K562 (cell line): ENCODE measurements around the gene ZSCAN2. TPM values are rescaled to one million over a fixed set of nuclear protein-coding genes. Genes with fewer than 3 reads are reported as not detected.

Experiments used
- ATF2 ChIP-seq: sonication (generic); formaldehyde crosslinking; IDR thresholded peaks from 2 replicates; pipeline ENCODE4 v1.8.1; 2022; ENCODE audit warnings: missing genetic modification reagents
- E2F6 ChIP-seq, 2 experiments: IDR thresholded peaks; 2 replicates each; pipeline ENCODE4 v1.6.1; 2011; ENCODE audit warnings: borderline replicate concordance in 1 of 2, control low read depth in 1 of 2, low read depth in 1 of 2, low read length in 1 of 2, mild to moderate bottlenecking in 1 of 2, mixed read lengths in 1 of 2, moderate library complexity in 1 of 2; ENCODE audit not compliant: insufficient read depth in 1 of 2, insufficient read length in 1 of 2, poor library complexity in 1 of 2, severe bottlenecking in 1 of 2; ENCODE audit errors: extremely low read depth in 1 of 2
- ETV1 ChIP-seq: fragments of 450-650 bp; conservative IDR thresholded peaks from 2 replicates; pipeline ENCODE4 v1.6.1; 2016; ENCODE audit warnings: missing genetic modification characterization, control low read depth, low read depth, missing compliant biosample characterization
- FOXJ2 ChIP-seq: fragments of 200-800 bp; sonication (Bioruptor generic); IDR thresholded peaks from 2 replicates; pipeline ENCODE4 v1.6.1; 2016; ENCODE audit warnings: missing genetic modification characterization, missing compliant biosample characterization
- GTF2F1 ChIP-seq: IDR thresholded peaks from 2 replicates; pipeline ENCODE4 v1.6.1; 2011; ENCODE audit warnings: low read depth, low read length, improper control_type of control experiment
- JUND ChIP-seq, 2 experiments: IDR thresholded peaks; 2 replicates in 1 of 2; 3 replicates in 1 of 2; pipeline ENCODE4 v1.6.1; 2011; ENCODE audit warnings: borderline replicate concordance in 2 of 2, low read depth in 2 of 2, low read length in 2 of 2, improper control_type of control experiment in 1 of 2, missing biosample characterization in 1 of 2, missing genetic modification characterization in 1 of 2, missing genetic modification reagents in 1 of 2
- KDM4B ChIP-seq, 2 experiments: fragments of 450-650 bp in 1 of 2; sonication (generic) in 1 of 2; IDR thresholded peaks; 2 replicates each; pipeline ENCODE4 v1.6.1; 2016 to 2017; ENCODE audit warnings: borderline replicate concordance in 2 of 2, antibody characterized with exemption in 1 of 2, low read depth in 1 of 2, mild to moderate bottlenecking in 1 of 2
- PHF8 ChIP-seq: fragments of 200-600 bp; sonication (generic); IDR thresholded peaks from 2 replicates; pipeline ENCODE4 v1.6.1; 2012; ENCODE audit warnings: mixed run types, mild to moderate bottlenecking, inconsistent platforms, low read length, moderate library complexity, borderline replicate concordance
- RBFOX2 ChIP-seq: fragments of 200-400 bp; formaldehyde crosslinking; IDR thresholded peaks from 2 replicates; pipeline ENCODE4 v1.6.1; 2017; ENCODE audit warnings: low read depth, mild to moderate bottlenecking, low read length, moderate library complexity
- TCF7 ChIP-seq: sonication (generic); IDR thresholded peaks from 2 replicates; pipeline ENCODE4 v1.6.1; 2016; ENCODE audit warnings: antibody characterized with exemption, borderline replicate concordance
- ZBTB2 ChIP-seq: fragments of 450-650 bp; IDR thresholded peaks from 2 replicates; pipeline ENCODE4 v1.6.1; 2016; ENCODE audit warnings: antibody characterized with exemption
- ZC3H4 ChIP-seq: sonication (generic); formaldehyde crosslinking; IDR thresholded peaks from 2 replicates; pipeline ENCODE4 v1.9.0; 2021; ENCODE audit warnings: missing genetic modification reagents, borderline replicate concordance
- ZFP1 ChIP-seq: fragments of 450-650 bp; formaldehyde crosslinking; IDR thresholded peaks from 2 replicates; pipeline ENCODE4 v1.4.0; 2020; ENCODE audit warnings: mild to moderate bottlenecking, mixed read lengths
- ZNF57 ChIP-seq: fragments of 450-650 bp; formaldehyde crosslinking; IDR thresholded peaks from 2 replicates; pipeline ENCODE4 v1.4.0; 2020; ENCODE audit warnings: mild to moderate bottlenecking, moderate library complexity
- ZNF589 ChIP-seq: fragments of 200-800 bp; sonication (Bioruptor generic); IDR thresholded peaks from 2 replicates; pipeline ENCODE4 v1.6.1; 2016; ENCODE audit warnings: low read depth, missing genetic modification characterization, missing compliant biosample characterization
- polyA plus RNA-seq, 8 experiments: library from polyadenylated mRNA; depleted of rRNA in 4 of 8; stranded (reverse) in 5 of 8; unstranded in 3 of 8; fragments of >200 nt; fragmentation: Nextera tagmentation in 2 of 8; fragmentation: Illumina TruSeq in 1 of 8; extraction: Ambion mirVana in 2 of 8; extraction: Trizol in 1 of 8; gene quantifications; 2 replicates each; pipeline versions ENCODE4 v1.2.1 to v1.2.3, GENCODE V29; 2011 to 2014; ENCODE audit warnings: inconsistent platforms in 1 of 8, missing spikeins in 1 of 8
- total RNA-seq, 7 experiments: library from RNA; depleted of rRNA in 6 of 7; stranded (reverse); fragments of >200 nt in 6 of 7; fragmentation: Illumina TruSeq in 2 of 7; extraction: Trizol in 2 of 7; gene quantifications; 2 replicates each; pipeline versions ENCODE4 v1.2.1 to v1.2.3, GENCODE V29; 2011 to 2021; ENCODE audit warnings: low replicate concordance in 1 of 7
- TF ChIP-seq, protein P1 (sequence below), 2 experiments: fragments of 450-650 bp; IDR thresholded peaks; 2 replicates each; pipeline ENCODE4 v1.6.1; 2018; ENCODE audit warnings: mild to moderate bottlenecking in 2 of 2, low read depth in 1 of 2; ENCODE audit not compliant: partially characterized antibody in 2 of 2
- TF ChIP-seq, protein P2 (sequence below), 2 experiments: fragments of 250-450 bp in 1 of 2; fragments of 450-650 bp in 1 of 2; sonication (Bioruptor Pico) in 1 of 2; IDR thresholded peaks; 2 replicates each; pipeline versions ENCODE4 v1.6.1 to v1.8.0; 2016 to 2021; ENCODE audit warnings: mild to moderate bottlenecking in 2 of 2, moderate library complexity in 2 of 2, missing compliant biosample characterization in 1 of 2, missing genetic modification characterization in 1 of 2

Gene ZSCAN2
- total and polyA plus RNA-seq, 9 of the 15 experiments (the other 6 are each of a cell fraction or from before 2014, with no cell fraction given), result 1.7 to 14.2 (median 6.6) TPM

DNA sequence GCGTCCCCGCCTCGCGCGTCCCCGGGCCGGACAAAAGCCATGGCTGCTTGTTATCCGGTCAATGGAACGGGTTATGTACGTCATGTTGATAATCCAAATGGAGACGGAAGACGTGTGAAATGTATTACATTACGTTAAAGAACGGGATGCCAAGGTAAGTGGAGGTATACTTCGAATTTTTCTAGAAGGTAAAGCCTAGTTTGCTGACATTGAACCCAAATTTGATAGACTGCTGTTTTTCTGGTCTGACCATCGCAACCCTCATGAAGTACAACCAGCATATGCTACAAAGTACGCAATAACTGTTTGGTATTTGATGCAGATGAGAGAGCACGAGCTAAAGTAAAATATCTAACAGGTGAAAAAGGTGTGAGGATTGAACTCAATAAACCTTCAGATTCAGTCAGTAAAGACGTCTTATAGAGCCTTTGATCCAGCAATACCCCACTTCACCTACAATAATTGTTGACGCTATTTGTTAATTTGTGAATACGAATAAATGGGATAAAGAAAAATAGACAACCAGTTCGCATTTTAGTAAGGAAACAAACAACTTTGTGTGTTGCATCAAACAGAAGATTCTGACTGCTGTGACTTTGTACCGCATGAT, 33.5 kb downstream of the ZSCAN2 start (continued):
- TF ChIP-seq, protein P1, sequence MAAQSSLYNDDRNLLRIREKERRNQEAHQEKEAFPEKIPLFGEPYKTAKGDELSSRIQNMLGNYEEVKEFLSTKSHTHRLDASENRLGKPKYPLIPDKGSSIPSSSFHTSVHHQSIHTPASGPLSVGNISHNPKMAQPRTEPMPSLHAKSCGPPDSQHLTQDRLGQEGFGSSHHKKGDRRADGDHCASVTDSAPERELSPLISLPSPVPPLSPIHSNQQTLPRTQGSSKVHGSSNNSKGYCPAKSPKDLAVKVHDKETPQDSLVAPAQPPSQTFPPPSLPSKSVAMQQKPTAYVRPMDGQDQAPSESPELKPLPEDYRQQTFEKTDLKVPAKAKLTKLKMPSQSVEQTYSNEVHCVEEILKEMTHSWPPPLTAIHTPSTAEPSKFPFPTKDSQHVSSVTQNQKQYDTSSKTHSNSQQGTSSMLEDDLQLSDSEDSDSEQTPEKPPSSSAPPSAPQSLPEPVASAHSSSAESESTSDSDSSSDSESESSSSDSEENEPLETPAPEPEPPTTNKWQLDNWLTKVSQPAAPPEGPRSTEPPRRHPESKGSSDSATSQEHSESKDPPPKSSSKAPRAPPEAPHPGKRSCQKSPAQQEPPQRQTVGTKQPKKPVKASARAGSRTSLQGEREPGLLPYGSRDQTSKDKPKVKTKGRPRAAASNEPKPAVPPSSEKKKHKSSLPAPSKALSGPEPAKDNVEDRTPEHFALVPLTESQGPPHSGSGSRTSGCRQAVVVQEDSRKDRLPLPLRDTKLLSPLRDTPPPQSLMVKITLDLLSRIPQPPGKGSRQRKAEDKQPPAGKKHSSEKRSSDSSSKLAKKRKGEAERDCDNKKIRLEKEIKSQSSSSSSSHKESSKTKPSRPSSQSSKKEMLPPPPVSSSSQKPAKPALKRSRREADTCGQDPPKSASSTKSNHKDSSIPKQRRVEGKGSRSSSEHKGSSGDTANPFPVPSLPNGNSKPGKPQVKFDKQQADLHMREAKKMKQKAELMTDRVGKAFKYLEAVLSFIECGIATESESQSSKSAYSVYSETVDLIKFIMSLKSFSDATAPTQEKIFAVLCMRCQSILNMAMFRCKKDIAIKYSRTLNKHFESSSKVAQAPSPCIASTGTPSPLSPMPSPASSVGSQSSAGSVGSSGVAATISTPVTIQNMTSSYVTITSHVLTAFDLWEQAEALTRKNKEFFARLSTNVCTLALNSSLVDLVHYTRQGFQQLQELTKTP (IDR thresholded peaks at IDR 0.05; ENCODE audit: low read depth in 1 of 2, partially characterized antibody in 2 of 2), result no peak
- TF ChIP-seq, protein P2, sequence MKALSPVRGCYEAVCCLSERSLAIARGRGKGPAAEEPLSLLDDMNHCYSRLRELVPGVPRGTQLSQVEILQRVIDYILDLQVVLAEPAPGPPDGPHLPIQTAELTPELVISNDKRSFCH (CRISPR knock-in tag; IDR thresholded peaks at IDR 0.05), result no peak
- TF ChIP-seq, protein P2 (tag; IDR thresholded peaks at IDR 0.05), result 0 out of 2 replicates have a peak, but pooled peaks have one; percentile 48
- TF ChIP-seq ZFP1 (CRISPR knock-in tag) (no peak), ZBTB2 (no peak), ZC3H4 (no peak), JUND (IDR thresholded peaks at IDR 0.05; ENCODE audit: borderline replicate concordance, low read depth, low read length) (no peak), JUND (tag; IDR thresholded peaks at IDR 0.05; ENCODE audit: borderline replicate concordance, low read depth, low read length) (no peak), TCF7 (no peak), KDM4B (IDR thresholded peaks at IDR 0.05; ENCODE audit: borderline replicate concordance in 2 of 2, low read depth in 1 of 2) (no peak), RBFOX2 (no peak), ZNF589 (CRISPR knock-in tag) (no peak), ATF2 (CRISPR knock-in tag) (no peak), E2F6 (IDR thresholded peaks at IDR 0.05; ENCODE audit: borderline replicate concordance in 1 of 2, extremely low read depth in 1 of 2, insufficient read depth in 1 of 2, insufficient read length in 1 of 2, low read depth in 1 of 2, low read length in 1 of 2, poor library complexity in 1 of 2, severe bottlenecking in 1 of 2) (peak in 1 of 2 experiments; percentile 19), FOXJ2 (tag) (no peak), PHF8 (no peak), ETV1 (tag) (0 out of 2 replicates have a peak, but pooled peaks have one; percentile 16), GTF2F1 (no peak), ZNF57 (no peak)
